Measurements from ENCODE around the gene ELF2. TPM values are rescaled to one million over a fixed set of nuclear protein-coding genes. Genes with fewer than 3 reads are reported as not detected.
"Not testable (repeated sequence)": the region's sequence is repeated elsewhere in the genome, so short reads cannot be mapped to it uniquely, and the experiment has no call there.

Gene ELF2
- total RNA-seq, 1 donor from 2014 or later, result 40.2 TPM

GRCh38 chr4:139082750-139083606 lies 94.0 kb downstream of the ELF2 start:
- intact Hi-C loops (cut with micrococcal nuclease), result loop anchor here (1.0 to 10.0 kb wide), 9 partner anchors 53 to 1442 kb away; partner anchors contain the start of genes ELF2, ELMOD2, MAML3 and NOCT

- intact Hi-C loops (cut with micrococcal nuclease), result no loop called here
Measured at GRCh38 chr4:139078926-139079325, 98.1 kb downstream of the ELF2 start.

- intact Hi-C loops (cut with micrococcal nuclease), result no loop called here
Measured at GRCh38 chr4:139077567-139078355, 99.3 kb downstream of the ELF2 start.

GRCh38 chr4:139076016-139076744 lies 100.8 kb downstream of the ELF2 start:
- intact Hi-C loops (cut with micrococcal nuclease), result no loop called here

- intact Hi-C loops (cut with micrococcal nuclease), result no loop called here
Measured at GRCh38 chr4:139060591-139060990, 116.4 kb downstream of the ELF2 start.

GRCh38 chr4:139059026-139059425 lies 118.0 kb downstream of the ELF2 start:
- intact Hi-C loops (cut with micrococcal nuclease), result not testable (repeated sequence)

- intact Hi-C loops (cut with micrococcal nuclease), result no loop called here
Measured at GRCh38 chr4:139054791-139055505, 122.1 kb downstream of the ELF2 start.

- intact Hi-C loops (cut with micrococcal nuclease), result no loop called here
Measured at GRCh38 chr4:139053909-139054308, 123.1 kb downstream of the ELF2 start.

GRCh38 chr4:139050446-139050845 lies 126.6 kb downstream of the ELF2 start:
- intact Hi-C loops (cut with micrococcal nuclease), result no loop called here

- intact Hi-C loops (cut with micrococcal nuclease), result no loop called here
Measured at GRCh38 chr4:139048026-139048425, 129.0 kb downstream of the ELF2 start.

GRCh38 chr4:139044291-139044690 lies 132.7 kb downstream of the ELF2 start:
- intact Hi-C loops (cut with micrococcal nuclease), result no loop called here

- intact Hi-C loops (cut with micrococcal nuclease), result no loop called here
Measured at GRCh38 chr4:139042981-139043460, 134.0 kb downstream of the ELF2 start.

GRCh38 chr4:139038874-139039443 lies 138.1 kb downstream of the ELF2 start:
- intact Hi-C loops (cut with micrococcal nuclease), result no loop called here

- intact Hi-C loops (cut with micrococcal nuclease), result no loop called here
Measured at GRCh38 chr4:139036885-139037284, 140.1 kb downstream of the ELF2 start.

GRCh38 chr4:139035650-139036049 lies 141.4 kb downstream of the ELF2 start:
- intact Hi-C loops (cut with micrococcal nuclease), result no loop called here

- intact Hi-C loops (cut with micrococcal nuclease), result loop anchor here (1.0 to 2.0 kb wide), 6 partner anchors 15 to 265 kb away; partner anchors contain the start of genes ELF2 and NOCT
Measured at GRCh38 chr4:139030614-139031235, 146.3 kb downstream of the ELF2 start.

GRCh38 chr4:139029866-139030363 lies 147.1 kb downstream of the ELF2 start:
- intact Hi-C loops (cut with micrococcal nuclease), result loop anchor here (1.0 to 2.0 kb wide), 6 partner anchors 15 to 265 kb away; partner anchors contain the start of genes ELF2 and NOCT

GRCh38 chr4:139028191-139028661 lies 148.8 kb downstream of the ELF2 start:
- intact Hi-C loops (cut with micrococcal nuclease), result no loop called here

GRCh38 chr4:139027776-139028175 lies 149.2 kb downstream of the ELF2 start:
- intact Hi-C loops (cut with micrococcal nuclease), result no loop called here
